ENCODE results near the gene KRT33B.

Gene KRT33B

GRCh38 chr17:41407226-41407625 is 37.6 kb upstream of the KRT33B start:
- no peak for TF ChIP-seq CTCF (IDR thresholded peaks at IDR 0.05; ENCODE audit: low read depth, low read length)
- no peak overlapping the region for H3K4me3 ChIP-seq (ENCODE audit: low read depth, low read length)
- peaks cover 100% of the 10 kb centered on the region for H3K27me3 ChIP-seq (ENCODE audit: insufficient read depth, low read depth, severe bottlenecking)

GRCh38 chr17:41406205-41406604 is 36.6 kb upstream of the KRT33B start:
- Histone ChIP-seq H3K27ac (no peak overlapping the region), H3K27me3 (ENCODE audit: insufficient read depth, low read depth, severe bottlenecking) (peaks cover 100% of the 10 kb centered on the region), H3K4me3 (ENCODE audit: low read depth, low read length) (no peak overlapping the region), H3K36me3 (no peaks in the 10 kb centered on the region), H3K9me3 (ENCODE audit: severe bottlenecking) (peaks cover 2% of the 10 kb centered on the region)
- no peak for DNase-seq
- no peak for TF ChIP-seq CTCF (IDR thresholded peaks at IDR 0.05; ENCODE audit: low read depth, low read length)

More at GRCh38 chr17:41407226-41407625, 37.6 kb upstream of the KRT33B start:
- Histone ChIP-seq H3K27ac (no peak overlapping the region), H3K36me3 (no peaks in the 10 kb centered on the region), H3K9me3 (ENCODE audit: severe bottlenecking) (peaks cover 6% of the 10 kb centered on the region)
- DNase-seq, result no peak

GRCh38 chr17:41404024-41404671 is 34.5 kb upstream of the KRT33B start:
- no peaks in the 10 kb centered on the region for H3K36me3 ChIP-seq
- no peak overlapping the region for H3K4me3 ChIP-seq (ENCODE audit: low read depth, low read length)
- no peak overlapping the region for H3K27ac ChIP-seq
- peaks cover 100% of the 10 kb centered on the region for H3K27me3 ChIP-seq (ENCODE audit: insufficient read depth, low read depth, severe bottlenecking)
- no peak for TF ChIP-seq CTCF (IDR thresholded peaks at IDR 0.05; ENCODE audit: low read depth, low read length)
- no peak for DNase-seq
- H3K9me3 ChIP-seq (ENCODE audit: severe bottlenecking), result peaks cover 3% of the 10 kb centered on the region

- Histone ChIP-seq H3K27me3 (ENCODE audit: insufficient read depth, low read depth, severe bottlenecking) (peaks cover 98% of the 10 kb centered on the region), H3K27ac (no peak overlapping the region), H3K4me3 (ENCODE audit: low read depth, low read length) (no peak overlapping the region), H3K9me3 (ENCODE audit: severe bottlenecking) (peaks cover 5% of the 10 kb centered on the region), H3K36me3 (no peaks in the 10 kb centered on the region)
- no peak for TF ChIP-seq CTCF (IDR thresholded peaks at IDR 0.05; ENCODE audit: low read depth, low read length)
- no peak for DNase-seq
These were observed 33.9 kb upstream of the KRT33B start for GRCh38 chr17:41403404-41404023.

GRCh38 chr17:41402161-41402560 is 32.5 kb upstream of the KRT33B start:
- peaks cover 5% of the 10 kb centered on the region for H3K9me3 ChIP-seq (ENCODE audit: severe bottlenecking)
- H3K4me3 ChIP-seq (ENCODE audit: low read depth, low read length), result no peak overlapping the region
- no peaks in the 10 kb centered on the region for H3K36me3 ChIP-seq
- DNase-seq, result no peak
- no peak for TF ChIP-seq CTCF (IDR thresholded peaks at IDR 0.05; ENCODE audit: low read depth, low read length)
- peaks cover 98% of the 10 kb centered on the region for H3K27me3 ChIP-seq (ENCODE audit: insufficient read depth, low read depth, severe bottlenecking)
- H3K27ac ChIP-seq, result no peak overlapping the region
